BLaER1 treated with 17β-estradiol and CSF1 and Interleukin-3, amounts not matched to agents 10 nM and 100 nM (cell line): Measurements from ENCODE around the gene DNMT1.
A peak's percentile ranks its signal among the peaks of the same experiment; 100 is the strongest.

Experiments used
- H3K27ac ChIP-seq, 11 experiments: shearing (Covaris generic); formaldehyde crosslinking; 2 replicates each; pipeline ENCODE4 v1.8.1; 2022
- H3K27me3 ChIP-seq, 11 experiments: shearing (Covaris generic); formaldehyde crosslinking; 2 replicates each; pipeline ENCODE4 v1.8.1; 2022
- H3K36me3 ChIP-seq, 11 experiments: shearing (Covaris generic); formaldehyde crosslinking; 2 replicates each; pipeline ENCODE4 v1.8.1; 2022
- H3K4me1 ChIP-seq, 10 experiments: shearing (Covaris generic); formaldehyde crosslinking; 2 replicates each; pipeline ENCODE4 v1.8.1; 2022
- H3K4me2 ChIP-seq, 11 experiments: shearing (Covaris generic); formaldehyde crosslinking; 2 replicates each; pipeline ENCODE4 v1.8.1; 2022
- H3K4me3 ChIP-seq, 10 experiments: shearing (Covaris generic); formaldehyde crosslinking; 2 replicates each; pipeline ENCODE4 v1.8.1; 2022
- H3K9ac ChIP-seq, 11 experiments: shearing (Covaris generic); formaldehyde crosslinking; 2 replicates each; pipeline ENCODE4 v1.8.1; 2022
- H3K9me3 ChIP-seq, 11 experiments: shearing (Covaris generic); formaldehyde crosslinking; replicated peaks in 1 of 11; 2 replicates each; pipeline ENCODE4 v1.8.1; 2022
- H4K20me1 ChIP-seq, 11 experiments: shearing (Covaris generic); formaldehyde crosslinking; 2 replicates each; pipeline ENCODE4 v1.8.1; 2022
- Cebpa-rat ChIP-seq, 11 experiments: shearing (Covaris generic); IDR thresholded peaks; 2 replicates each; pipeline ENCODE4 v1.8.1; 2022

The DNMT1 gene

DNA sequence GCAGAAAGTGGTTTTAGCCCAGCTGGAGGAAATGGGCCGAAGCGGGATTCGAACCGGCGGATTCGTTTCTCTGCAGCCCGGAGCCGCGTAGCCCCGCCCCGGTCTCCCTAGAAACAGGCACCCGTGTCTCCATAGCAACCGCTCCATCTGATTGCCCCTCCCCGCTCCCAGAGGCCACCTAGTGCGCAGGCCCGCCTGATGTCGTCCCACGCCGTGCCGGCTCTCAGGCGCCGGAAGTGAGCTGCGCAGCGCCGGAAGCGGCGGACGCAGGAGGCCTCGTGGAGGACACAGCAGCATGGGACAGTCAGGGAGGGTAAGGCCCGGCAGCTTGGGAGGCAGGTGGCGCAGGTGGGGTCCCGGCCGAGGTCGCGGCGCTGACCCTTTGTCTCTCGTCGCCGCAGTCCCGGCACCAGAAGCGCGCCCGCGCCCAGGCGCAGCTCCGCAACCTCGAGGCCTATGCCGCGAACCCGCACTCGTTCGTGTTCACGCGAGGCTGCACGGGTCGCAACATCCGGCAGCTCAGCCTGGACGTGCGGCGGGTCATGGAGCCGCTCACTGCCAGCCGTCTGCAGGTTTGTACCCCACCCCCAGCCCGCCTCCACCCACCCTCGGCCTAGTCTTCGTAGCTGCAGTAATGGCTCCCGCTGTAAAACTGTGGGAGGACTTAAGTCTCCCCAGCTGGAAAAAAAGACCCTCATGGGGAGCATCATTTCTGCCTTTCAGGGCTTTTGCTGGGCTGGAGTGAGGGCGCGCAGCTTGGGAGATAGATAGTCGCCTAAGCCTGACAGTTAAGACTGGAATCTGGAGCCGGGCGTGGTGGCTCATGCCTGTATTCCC lies 88.4 kb downstream of the DNMT1 start, which contains the start of gene PPAN:
Gene PPAN, plus strand, starts transcription at position 263 of the 837 bp plus-strand sequence. Its CDS starts 33 bp downstream, at position 296.
- Histone ChIP-seq H4K20me1 (peaks cover 0 to 44% (median 0%) of the 10 kb centered on the region in 11 experiments; a peak in 8 of 22 replicates), H3K27ac (peak within 1 kb of the TSS; percentile 72 to 99 (median 97)), H3K4me3 (peak within 1 kb of the TSS; percentile 70 to 98 (median 93)), H3K4me1 (peaks cover 84 to 92% (median 90%) of the 10 kb centered on the region in 10 experiments), H3K9ac (peak within 1 kb of the TSS; percentile 84 to 99 (median 96)), H3K4me2 (peak within 1 kb of the TSS; percentile 84 to 100 (median 98)), H3K36me3 (peaks cover 39 to 47% (median 45%) of the 10 kb centered on the region in 11 experiments), H3K27me3 (no peaks in the 10 kb centered on the region), H3K9me3 (no peaks in the 10 kb centered on the region)
- no peak for TF ChIP-seq Cebpa-rat (IDR thresholded peaks at IDR 0.05)

DNA sequence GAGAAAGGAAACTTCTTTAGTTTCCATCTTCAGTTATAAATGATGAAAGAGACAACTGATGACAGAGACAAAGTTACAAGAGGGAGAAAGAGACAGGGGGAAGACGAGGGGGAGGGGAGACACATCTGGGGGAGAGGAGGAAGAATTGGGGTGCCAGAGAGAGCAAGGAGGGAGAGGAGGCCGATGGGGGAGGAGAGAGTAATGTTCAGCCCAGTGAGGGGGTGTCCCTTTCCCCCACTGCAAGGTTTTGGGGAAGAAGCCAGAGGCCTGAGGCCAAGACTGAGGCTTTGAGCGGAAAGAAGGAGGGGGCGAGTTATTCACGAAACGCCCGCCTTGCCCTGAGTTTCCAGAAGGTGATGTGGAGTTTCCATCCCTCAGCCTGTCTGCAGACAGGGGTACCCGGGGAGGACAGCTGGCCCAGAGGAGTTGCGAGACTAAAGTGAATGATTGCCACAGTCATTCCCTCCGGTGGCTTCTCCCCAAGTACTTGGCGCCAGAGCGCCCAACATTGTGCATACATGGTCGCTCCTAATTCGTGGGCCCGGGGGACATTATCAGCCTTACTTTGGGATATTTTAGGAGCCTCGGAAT lies 89.1 kb downstream of the DNMT1 start:
- peak in 1 of 11 experiments; percentile 10; a peak in 1 of 22 replicates for TF ChIP-seq Cebpa-rat (IDR thresholded peaks at IDR 0.05)
- H3K9ac ChIP-seq, result peak overlapping the region in 10 of 11 experiments; percentile 92 to 99 (median 96); a peak in 20 of 22 replicates
- peaks cover 34 to 40% (median 39%) of the 10 kb centered on the region in 11 experiments for H3K36me3 ChIP-seq
- H3K4me3 ChIP-seq, result peak overlapping the region in 7 of 10 experiments; percentile 70 to 96 (median 92); a peak in 11 of 20 replicates
- no peaks in the 10 kb centered on the region for H3K27me3 ChIP-seq
- H3K27ac ChIP-seq, result peak overlapping the region; percentile 60 to 99 (median 97)
- H3K4me1 ChIP-seq, result peaks cover 84 to 92% (median 90%) of the 10 kb centered on the region in 10 experiments
- peak overlapping the region; percentile 50 to 99 (median 84) for H3K4me2 ChIP-seq
- H4K20me1 ChIP-seq, result peaks cover 0 to 37% (median 0%) of the 10 kb centered on the region in 11 experiments; a peak in 8 of 22 replicates
- no peaks in the 10 kb centered on the region for H3K9me3 ChIP-seq

DNA sequence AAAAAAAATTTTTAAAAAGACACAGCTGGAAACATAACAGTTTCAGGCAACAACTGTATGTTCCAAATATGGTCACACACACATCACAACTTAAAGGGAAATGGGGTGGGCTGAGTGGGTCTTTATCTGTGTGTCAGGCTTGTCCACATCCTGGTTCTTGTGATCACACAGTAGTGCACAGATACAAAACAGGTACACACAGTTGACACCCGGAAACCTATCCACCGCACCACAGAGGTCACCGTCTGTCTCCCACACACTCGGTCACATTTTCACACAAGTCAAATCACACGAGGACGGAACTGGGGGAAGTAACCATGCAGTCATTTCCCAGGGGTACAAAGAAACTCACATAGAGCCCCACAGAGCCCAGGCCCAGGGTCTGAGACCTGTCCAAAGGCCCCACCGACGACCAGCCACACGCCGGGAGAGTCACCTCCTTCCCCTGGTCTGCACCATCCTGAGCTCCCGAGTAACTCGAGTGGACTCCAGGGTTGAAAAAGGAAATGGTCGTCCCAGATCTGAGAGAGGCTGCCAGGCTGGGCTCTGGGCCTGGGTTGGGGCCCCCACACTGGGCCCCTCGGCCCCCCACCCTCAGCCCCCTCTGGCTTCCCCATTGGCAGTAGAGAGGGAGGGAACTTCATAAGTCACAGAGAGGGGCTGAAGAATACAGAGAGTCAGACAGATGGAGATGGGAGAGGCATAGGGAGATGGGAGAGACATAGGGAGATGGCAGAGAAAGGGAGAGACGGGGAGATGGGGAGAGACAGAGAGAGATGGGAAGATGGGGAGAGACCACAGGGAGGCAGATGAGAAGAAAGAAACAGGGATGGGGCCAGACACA lies 89.9 kb downstream of the DNMT1 start:
- Histone ChIP-seq H3K36me3 (peaks cover 26 to 32% (median 32%) of the 10 kb centered on the region in 11 experiments), H4K20me1 (peaks cover 0 to 30% (median 0%) of the 10 kb centered on the region in 11 experiments; a peak in 8 of 22 replicates), H3K4me2 (peak overlapping the region; percentile 50 to 99 (median 84)), H3K9ac (peak overlapping the region; percentile 50 to 99 (median 96); a peak in 21 of 22 replicates), H3K27me3 (no peaks in the 10 kb centered on the region), H3K4me1 (peaks cover 84 to 92% (median 90%) of the 10 kb centered on the region in 10 experiments), H3K4me3 (peak overlapping the region in 1 of 10 experiments; percentile 31; a peak in 1 of 20 replicates), H3K27ac (peak overlapping the region; percentile 60 to 99 (median 97); a peak in 21 of 22 replicates), H3K9me3 (no peaks in the 10 kb centered on the region)
- no peak for TF ChIP-seq Cebpa-rat (IDR thresholded peaks at IDR 0.05)

- Histone ChIP-seq H3K9ac (peak overlapping the region in 4 of 11 experiments; percentile 96 to 99 (median 98); a peak in 6 of 22 replicates), H3K4me2 (peak overlapping the region in 10 of 11 experiments; percentile 50 to 99 (median 84); a peak in 17 of 22 replicates), H4K20me1 (peaks cover 0 to 22% (median 0%) of the 10 kb centered on the region in 11 experiments; a peak in 8 of 22 replicates), H3K27ac (peak overlapping the region in 10 of 11 experiments; percentile 87 to 99 (median 97); a peak in 18 of 22 replicates), H3K4me3 (no peak overlapping the region), H3K27me3 (no peaks in the 10 kb centered on the region), H3K36me3 (peaks cover 19 to 25% (median 24%) of the 10 kb centered on the region in 11 experiments), H3K9me3 (no peaks in the 10 kb centered on the region), H3K4me1 (peaks cover 76 to 87% (median 83%) of the 10 kb centered on the region in 10 experiments)
- no peak for TF ChIP-seq Cebpa-rat (IDR thresholded peaks at IDR 0.05)
Observed at GRCh38 chr19:10104130-10104513, 90.6 kb downstream of the DNMT1 start.

DNA sequence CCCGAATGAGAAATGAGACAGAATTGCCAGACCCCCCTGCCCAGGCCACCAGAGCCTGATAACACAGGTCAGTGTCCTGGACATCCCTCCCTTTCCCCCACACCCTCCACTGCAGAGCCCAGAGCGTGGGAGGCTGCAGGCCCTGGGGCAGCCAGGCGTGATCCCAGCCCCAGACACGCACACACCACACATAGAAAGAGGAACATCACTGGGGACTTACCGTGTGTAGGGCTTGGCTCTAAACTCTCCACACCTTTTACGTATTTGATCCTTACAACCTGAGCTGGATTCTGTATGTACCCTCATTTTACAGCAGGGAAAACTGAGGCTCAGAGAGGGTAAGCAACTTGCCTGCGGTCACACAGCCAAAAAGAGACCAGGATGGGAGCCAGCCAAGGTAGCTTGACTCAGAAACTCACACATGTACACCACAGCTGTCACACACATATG lies 91.9 kb downstream of the DNMT1 start:
- no peak for TF ChIP-seq Cebpa-rat (IDR thresholded peaks at IDR 0.05)
- H3K4me1 ChIP-seq, result peaks cover 63 to 87% (median 70%) of the 10 kb centered on the region in 10 experiments
- H4K20me1 ChIP-seq, result peaks cover 0 to 9% (median 0%) of the 10 kb centered on the region in 11 experiments; a peak in 5 of 22 replicates
- no peak overlapping the region for H3K4me3 ChIP-seq
- H3K4me2 ChIP-seq, result peak overlapping the region; percentile 72 to 89 (median 79)
- peak overlapping the region; percentile 40 to 69 (median 63) for H3K9ac ChIP-seq
- peak overlapping the region; percentile 65 to 82 (median 76); a peak in 21 of 22 replicates for H3K27ac ChIP-seq
- H3K9me3 ChIP-seq, result no peaks in the 10 kb centered on the region
- peaks cover 6 to 12% (median 11%) of the 10 kb centered on the region in 11 experiments for H3K36me3 ChIP-seq
- H3K27me3 ChIP-seq, result no peaks in the 10 kb centered on the region

DNA sequence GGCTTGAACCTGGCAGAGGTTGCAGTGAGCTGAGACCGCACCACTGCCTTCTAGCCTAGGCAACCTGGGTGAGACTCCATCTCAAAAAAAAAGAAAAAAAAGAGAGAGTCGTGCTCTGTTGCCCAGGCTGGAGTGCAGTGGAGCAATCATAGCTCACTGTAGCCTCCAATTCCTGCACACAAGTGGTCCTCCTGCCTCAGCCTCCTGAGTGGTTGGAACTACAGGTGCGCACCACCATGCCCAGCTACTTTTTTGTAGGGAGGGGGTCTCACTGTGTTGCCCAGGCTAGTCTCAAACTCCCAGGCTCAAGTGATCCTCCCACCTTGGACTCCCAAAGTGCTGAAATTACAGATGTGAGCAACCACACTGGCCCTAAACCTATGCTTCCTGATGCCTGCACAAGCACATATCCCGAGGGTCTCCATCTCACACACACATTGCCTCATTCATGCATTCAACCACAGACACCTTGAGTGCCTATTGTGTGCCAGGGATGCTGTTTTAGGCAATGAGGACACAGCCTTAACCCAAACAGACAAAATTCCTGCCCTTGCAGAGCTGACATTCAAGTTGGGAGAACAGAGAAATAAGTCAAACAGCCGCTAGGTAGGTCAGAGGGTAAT lies 94.5 kb downstream of the DNMT1 start:
- H3K9me3 ChIP-seq, result no peaks in the 10 kb centered on the region
- peak overlapping the region; percentile 46 to 89 (median 79); a peak in 18 of 22 replicates for H3K4me2 ChIP-seq
- H3K36me3 ChIP-seq, result no peaks in the 10 kb centered on the region
- H4K20me1 ChIP-seq, result no peaks in the 10 kb centered on the region
- H3K4me3 ChIP-seq, result no peak overlapping the region
- H3K27me3 ChIP-seq, result no peaks in the 10 kb centered on the region
- H3K9ac ChIP-seq, result peak overlapping the region in 6 of 11 experiments; percentile 11 to 65 (median 49); a peak in 11 of 22 replicates
- peaks cover 65 to 90% (median 73%) of the 10 kb centered on the region in 10 experiments for H3K4me1 ChIP-seq
- H3K27ac ChIP-seq, result peak overlapping the region in 9 of 11 experiments; percentile 22 to 82 (median 76); a peak in 17 of 22 replicates
- no peak for TF ChIP-seq Cebpa-rat (IDR thresholded peaks at IDR 0.05)

- Histone ChIP-seq H3K4me2 (peak overlapping the region; percentile 92 to 98 (median 93)), H3K9ac (peak overlapping the region; percentile 71 to 86 (median 82); a peak in 21 of 22 replicates), H4K20me1 (peaks cover 0 to 12% (median 0%) of the 10 kb centered on the region in 11 experiments; a peak in 2 of 22 replicates), H3K4me1 (peaks cover 41 to 63% (median 46%) of the 10 kb centered on the region in 10 experiments), H3K27ac (peak overlapping the region; percentile 39 to 91 (median 88); a peak in 20 of 22 replicates), H3K9me3 (no peaks in the 10 kb centered on the region), H3K4me3 (peak overlapping the region; percentile 38 to 68 (median 54); a peak in 18 of 20 replicates), H3K27me3 (no peaks in the 10 kb centered on the region), H3K36me3 (peaks cover 9 to 24% (median 22%) of the 10 kb centered on the region in 11 experiments; a peak in 21 of 22 replicates)
- no peak for TF ChIP-seq Cebpa-rat (IDR thresholded peaks at IDR 0.05)
Observed at GRCh38 chr19:10096615-10096963, 98.2 kb downstream of the DNMT1 start.
